Measurements from ENCODE around the gene DNAJB1. TPM values are rescaled to one million over a fixed set of nuclear protein-coding genes. Genes with fewer than 3 reads are reported as not detected.
"Not testable (repeated sequence)": the region's sequence is repeated elsewhere in the genome, so short reads cannot be mapped to it uniquely, and the experiment has no call there.

DNAJB1 gene
- total RNA-seq, 1 experiment from 2014 or later = 166 TPM

DNA sequence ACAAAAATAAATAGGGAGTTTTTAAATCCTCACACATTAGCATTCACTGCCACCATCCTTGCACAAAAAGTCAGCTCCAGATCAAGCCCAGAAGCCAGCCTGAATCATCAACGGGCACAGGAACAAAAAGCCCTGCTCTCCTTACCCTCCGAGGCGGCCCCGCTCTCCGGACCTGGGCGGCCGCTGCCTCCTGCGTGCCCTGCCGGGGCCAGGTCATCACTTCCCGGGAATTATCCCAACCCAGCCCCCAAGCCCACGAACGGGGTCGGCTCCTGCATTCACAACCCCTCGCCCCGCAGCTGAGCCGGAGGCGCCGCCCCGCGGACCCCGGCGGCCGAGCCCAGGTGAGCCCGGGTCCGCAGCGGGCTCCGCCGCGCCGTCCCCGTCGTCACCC lies 754 bp downstream of the DNAJB1 start:
- H3K4me3 ChIP-seq = peak overlapping the region; percentile 96
- no peaks in the 10 kb centered on the region for H3K27me3 ChIP-seq
- H3K4me1 ChIP-seq = peaks cover 26% of the 10 kb centered on the region
- DNase-seq = no peak
- H3K9me3 ChIP-seq (replicated peaks) = no peaks in the 10 kb centered on the region
- no peak overlapping the region for H3K27ac ChIP-seq
- peaks cover 29% of the 10 kb centered on the region for H3K36me3 ChIP-seq

GRCh38 chr19:14516746-14517438 lies 1.3 kb downstream of the DNAJB1 start:
- H3K4me3 ChIP-seq = peak overlapping the region; percentile 96
- H3K36me3 ChIP-seq = peaks cover 29% of the 10 kb centered on the region
- H3K4me1 ChIP-seq = peaks cover 22% of the 10 kb centered on the region
- H3K27me3 ChIP-seq = no peaks in the 10 kb centered on the region
- no peak for DNase-seq
- no peaks in the 10 kb centered on the region for H3K9me3 ChIP-seq (replicated peaks)
- no peak overlapping the region for H3K27ac ChIP-seq

GRCh38 chr19:14516048-14516534 lies 2.1 kb downstream of the DNAJB1 start:
- DNase-seq = no peak
- Histone ChIP-seq H3K9me3 (replicated peaks) (no peaks in the 10 kb centered on the region), H3K36me3 (peaks cover 29% of the 10 kb centered on the region), H3K4me3 (peak overlapping the region; percentile 96), H3K27me3 (no peaks in the 10 kb centered on the region), H3K27ac (no peak overlapping the region), H3K4me1 (peaks cover 21% of the 10 kb centered on the region)

- H3K27me3 ChIP-seq = no peaks in the 10 kb centered on the region
- no peak overlapping the region for H3K4me3 ChIP-seq
- no peaks in the 10 kb centered on the region for H3K9me3 ChIP-seq (replicated peaks)
- peaks cover 29% of the 10 kb centered on the region for H3K36me3 ChIP-seq
- H3K4me1 ChIP-seq = peaks cover 16% of the 10 kb centered on the region
- DNase-seq = no peak
- no peak overlapping the region for H3K27ac ChIP-seq
Observed at GRCh38 chr19:14515501-14516047, 2.6 kb downstream of the DNAJB1 start.

GRCh38 chr19:14514215-14514863 lies 3.9 kb downstream of the DNAJB1 start:
- H3K27ac ChIP-seq = no peak overlapping the region
- no peaks in the 10 kb centered on the region for H3K27me3 ChIP-seq
- H3K4me1 ChIP-seq = peaks cover 7% of the 10 kb centered on the region
- DNase-seq = no peak
- no peaks in the 10 kb centered on the region for H3K9me3 ChIP-seq (replicated peaks)
- H3K4me3 ChIP-seq = no peak overlapping the region
- peaks cover 29% of the 10 kb centered on the region for H3K36me3 ChIP-seq

DNA sequence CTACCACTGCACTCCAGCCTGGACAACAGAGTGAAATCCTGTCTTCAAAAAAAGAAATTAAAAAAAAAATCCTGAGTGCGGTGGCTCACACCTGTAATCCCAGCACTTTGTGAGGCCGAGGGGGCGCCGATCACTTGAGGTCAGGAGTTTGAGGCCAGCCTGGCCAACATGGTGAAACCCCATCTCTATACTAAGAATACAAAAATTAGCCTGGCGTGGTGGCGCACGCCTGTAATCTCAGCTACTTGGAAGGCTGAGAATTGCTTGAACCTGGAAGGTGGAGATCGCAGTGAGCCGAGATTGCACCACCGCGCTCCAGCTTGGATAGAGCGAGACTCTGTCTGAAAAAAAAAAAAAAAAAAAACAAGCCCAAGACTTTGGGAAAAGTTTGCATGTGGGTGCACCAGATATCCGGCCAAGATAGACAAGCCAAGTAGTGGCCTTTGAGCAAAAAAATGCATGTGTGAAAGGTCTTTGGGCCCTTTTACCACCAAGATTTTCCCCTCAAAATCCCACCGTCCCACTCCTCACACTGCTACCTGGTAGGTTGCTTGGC lies 5.7 kb downstream of the DNAJB1 start:
- no peak overlapping the region for H3K4me3 ChIP-seq
- H3K27ac ChIP-seq = no peak overlapping the region
- no peak for DNase-seq
- peaks cover 29% of the 10 kb centered on the region for H3K36me3 ChIP-seq
- no peaks in the 10 kb centered on the region; the same call in 1 of the 2 replicates for H3K4me1 ChIP-seq
- H3K27me3 ChIP-seq = no peaks in the 10 kb centered on the region
- H3K9me3 ChIP-seq (replicated peaks) = no peaks in the 10 kb centered on the region

DNA sequence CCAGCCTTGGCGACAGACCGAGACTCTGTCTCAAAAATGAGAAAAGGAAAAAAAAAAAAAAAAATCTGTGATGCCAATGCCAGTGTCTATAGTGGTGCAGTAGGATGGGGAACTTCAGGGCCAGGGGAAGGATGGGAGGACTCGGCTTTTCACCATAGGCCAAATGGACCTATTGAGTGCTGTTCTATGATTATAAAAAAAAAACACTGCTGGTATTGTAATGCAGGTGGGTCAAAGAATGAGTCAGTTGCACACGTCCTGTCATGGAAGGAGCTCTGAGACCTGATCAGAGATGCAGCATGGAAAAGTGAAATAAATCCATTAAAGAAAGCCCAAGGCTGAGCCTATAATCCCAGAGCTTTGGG lies 7.0 kb downstream of the DNAJB1 start:
- peaks cover 27% of the 10 kb centered on the region for H3K36me3 ChIP-seq
- H3K4me3 ChIP-seq = no peak overlapping the region
- no peaks in the 10 kb centered on the region for H3K9me3 ChIP-seq (replicated peaks)
- H3K27me3 ChIP-seq = no peaks in the 10 kb centered on the region
- peaks cover 6% of the 10 kb centered on the region; the same call in 1 of the 2 replicates for H3K4me1 ChIP-seq
- no peak overlapping the region for H3K27ac ChIP-seq
- DNase-seq = no peak

GRCh38 chr19:14510311-14511228 lies 7.6 kb downstream of the DNAJB1 start:
- Histone ChIP-seq H3K27ac (no peak overlapping the region), H3K4me3 (no peak overlapping the region)
- DNase-seq = no peak

GRCh38 chr19:14507704-14508542 lies 10.3 kb downstream of the DNAJB1 start:
- Histone ChIP-seq H3K27me3 (no peaks in the 10 kb centered on the region), H3K9me3 (replicated peaks) (no peaks in the 10 kb centered on the region), H3K4me1 (0 out of 2 replicates have a peak, but pooled peaks cover 6% of the 10 kb centered on the region), H3K4me3 (no peak overlapping the region), H3K27ac (no peak overlapping the region), H3K36me3 (no peaks in the 10 kb centered on the region)
- DNase-seq = peak in 1 of 2 experiments; percentile 35

More at GRCh38 chr19:14510311-14511228, 7.6 kb downstream of the DNAJB1 start:
- Histone ChIP-seq H3K27me3 (no peaks in the 10 kb centered on the region), H3K36me3 (peaks cover 20% of the 10 kb centered on the region), H3K4me1 (0 out of 2 replicates have a peak, but pooled peaks cover 6% of the 10 kb centered on the region), H3K9me3 (replicated peaks) (no peaks in the 10 kb centered on the region)

DNA sequence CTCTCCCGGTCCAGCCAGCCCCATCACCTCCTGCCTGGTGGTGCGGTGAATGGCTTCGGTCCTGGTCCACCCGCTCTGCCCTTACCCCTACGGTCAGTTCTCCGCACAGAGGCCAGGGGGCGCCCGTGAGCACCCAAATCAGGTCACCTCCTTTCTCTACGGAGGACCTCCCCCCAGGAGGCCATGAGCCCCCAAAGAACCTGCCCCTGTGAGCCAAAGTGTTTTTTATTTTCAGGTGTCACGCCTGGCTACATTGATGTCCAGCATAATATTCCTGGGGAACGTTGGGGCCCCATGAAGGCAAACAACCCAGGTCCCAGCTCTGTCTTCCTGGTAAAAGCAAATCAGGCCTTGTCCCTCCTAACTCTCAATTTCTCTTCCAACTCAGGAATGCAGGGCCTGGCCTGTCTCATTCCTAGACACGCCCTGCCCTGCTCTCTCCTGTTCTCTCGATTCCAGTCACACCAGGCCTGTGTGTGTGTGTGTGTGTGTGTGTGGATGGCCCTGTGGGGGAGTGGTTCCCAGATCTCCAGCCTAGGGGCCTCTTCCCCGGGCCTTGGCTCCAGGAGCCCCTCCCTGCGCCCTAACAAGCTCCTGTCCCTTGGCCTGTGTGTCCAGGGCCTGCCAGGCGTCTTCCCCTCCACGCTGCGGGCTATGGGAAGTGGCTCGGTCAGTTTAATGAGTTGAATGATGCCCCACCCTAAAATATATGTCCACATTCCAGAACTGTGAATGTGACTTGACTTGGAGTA lies 12.5 kb downstream of the DNAJB1 start:
- H3K4me3 ChIP-seq = peak overlapping the region; percentile 9; the same call in 1 of the 2 replicates
- peak overlapping the region; percentile 66 for H3K27ac ChIP-seq
- H3K4me1 ChIP-seq = 0 out of 2 replicates have a peak, but pooled peaks cover 6% of the 10 kb centered on the region
- peaks cover 4% of the 10 kb centered on the region; the same call in 1 of the 2 replicates for H3K27me3 ChIP-seq
- no peaks in the 10 kb centered on the region for H3K36me3 ChIP-seq
- H3K9me3 ChIP-seq (replicated peaks) = no peaks in the 10 kb centered on the region
- DNase-seq = peak; percentile 80 to 90

DNA sequence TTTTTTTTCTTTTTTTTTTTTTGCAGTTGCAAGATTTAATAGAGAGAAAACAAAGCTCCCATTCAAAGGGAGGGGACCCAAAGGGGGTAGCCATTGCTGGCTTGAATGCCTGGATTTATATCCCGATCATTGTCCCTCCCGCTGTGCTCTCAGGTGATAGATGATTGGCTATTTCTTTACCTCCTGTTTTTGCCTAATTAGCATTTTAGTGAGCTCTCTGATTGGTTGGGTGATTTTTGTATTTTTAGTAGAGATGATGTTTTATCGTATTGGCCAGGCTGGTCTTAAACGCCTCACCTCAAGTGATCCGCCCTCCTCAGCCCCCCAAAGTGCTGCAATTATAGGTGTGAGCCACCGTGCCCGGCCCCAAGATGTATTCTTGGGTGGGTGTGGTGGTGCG lies 13.6 kb downstream of the DNAJB1 start:
- H3K4me3 ChIP-seq; DNase-seq; H3K27me3 ChIP-seq; H3K27ac ChIP-seq; H3K36me3 ChIP-seq; H3K9me3 ChIP-seq (replicated peaks); H3K4me1 ChIP-seq: not testable (repeated sequence)

DNA sequence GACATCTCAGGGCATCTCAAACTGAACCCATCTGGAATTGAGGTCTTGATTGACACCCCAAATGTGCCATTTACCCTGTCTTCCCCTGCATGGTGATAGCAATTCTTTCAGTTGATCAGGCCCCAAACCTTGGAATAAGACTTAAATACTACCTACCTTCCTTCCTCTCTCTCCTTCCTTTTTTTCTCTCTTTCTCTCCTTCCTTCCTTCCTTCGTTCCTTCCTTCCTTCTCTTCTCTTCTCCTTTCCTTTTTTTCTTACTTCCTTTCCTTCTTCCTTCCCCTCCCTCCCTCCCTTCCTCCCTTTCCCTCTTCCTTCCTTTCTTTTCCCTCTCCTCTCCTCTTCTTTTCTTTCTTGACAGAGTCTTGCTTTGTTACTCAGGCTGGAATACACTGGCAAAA lies 14.9 kb downstream of the DNAJB1 start:
- Histone ChIP-seq H3K4me1 (0 out of 2 replicates have a peak, but pooled peaks cover 6% of the 10 kb centered on the region), H3K9me3 (replicated peaks) (no peaks in the 10 kb centered on the region), H3K27ac (no peak overlapping the region), H3K4me3 (no peak overlapping the region), H3K36me3 (no peaks in the 10 kb centered on the region), H3K27me3 (peaks cover 4% of the 10 kb centered on the region; the same call in 1 of the 2 replicates)
- no peak for DNase-seq

Data from SJCRH30 (cell line).